Heart right ventricle (tissue), 16 donors: ENCODE results near the gene RANBP10. TPM values are rescaled to one million over a fixed set of nuclear protein-coding genes. Genes with fewer than 3 reads are reported as not detected.
A peak's percentile ranks its signal among the peaks of the same experiment; 100 is the strongest.

Source experiments
- ATAC-seq, 8 donors: fragments of 200-7000 bp; cut with Tn5 transposase; one replicate each; pipeline ENCODE4 v1.9.1; 2020; ENCODE audit warnings: mild to moderate bottlenecking in 8 of 8, moderate library complexity in 8 of 8, moderate number of reproducible peaks in 1 of 8
- DNase-seq, 2 donors: peaks; one replicate each; pipeline ENCODE4 v3.0.0-alpha.2; 2020
- H3K27ac ChIP-seq, 10 donors: fragments of 200-600 bp; sonication (generic) in 2 of 10; one replicate each; pipeline versions ENCODE4 v1.5.0 to v1.8.0; 2020 to 2022; ENCODE audit warnings: mild to moderate bottlenecking in 3 of 10
- H3K27me3 ChIP-seq, 7 donors: fragments of 200-600 bp; one replicate each; pipeline ENCODE4 v1.8.0; 2021 to 2022; ENCODE audit warnings: mild to moderate bottlenecking in 2 of 7
- H3K36me3 ChIP-seq, 9 donors: fragments of 200-600 bp; sonication (generic) in 1 of 9; one replicate each; pipeline versions ENCODE4 v1.5.0 to v1.8.0; 2020 to 2022; ENCODE audit warnings: mild to moderate bottlenecking in 2 of 9
- H3K4me1 ChIP-seq, 9 donors: fragments of 200-600 bp; sonication (generic) in 1 of 9; one replicate each; pipeline versions ENCODE4 v1.5.0 to v1.8.0; 2020 to 2022; ENCODE audit warnings: mild to moderate bottlenecking in 4 of 9
- H3K4me3 ChIP-seq, 10 donors: fragments of 200-600 bp; sonication (generic) in 2 of 10; one replicate each; pipeline versions ENCODE4 v1.5.0 to v1.8.0; 2020 to 2022; ENCODE audit warnings: mild to moderate bottlenecking in 7 of 10, moderate library complexity in 2 of 10
- H3K9me3 ChIP-seq, 11 donors: fragments of 200-600 bp in 10 of 11; sonication (generic) in 2 of 11; one replicate each; pipeline versions ENCODE4 v1.5.0 to v1.8.0; 2013 to 2022; ENCODE audit warnings: mild to moderate bottlenecking in 2 of 11, control low read depth in 1 of 11, moderate library complexity in 1 of 11
- WGBS, 2 donors: extraction: QIAGEN DNeasy Blood & Tissue Kit; methylation state at CpG; one replicate each; pipeline ENCODE4 v1.1.7; 2013; ENCODE audit warnings: inconsistent platforms in 1 of 2; 5-methylcytosine and 5-hydroxymethylcytosine counted together
- intact Hi-C, 10 donors: fragments of 100-400 bp; cut with DNase I; formaldehyde crosslinking; loops; one replicate each; pipeline versions ENCODE4 v1.11.1 to v1.14.2; 2022
- polyA plus RNA-seq, 2 donors: library from polyadenylated mRNA; stranded (reverse); fragments of 200-250 nt; gene quantifications; one replicate each; pipeline ENCODE4 v1.2.3, GENCODE V29; 2013
- total RNA-seq, 10 donors: library from RNA; stranded (reverse); fragmentation: NEBNext Ultra II Directional in 3 of 10; extraction: Animal tissue kit (Norgen Biotek cat#: 25700) in 3 of 10; gene quantifications; one replicate each; pipeline versions ENCODE4 v1.2.1 to v1.2.4, GENCODE V29; 2021 to 2023
- TF ChIP-seq, protein P1 (sequence below), 9 donors: fragments of 200-600 bp; sonication (generic) in 2 of 9; IDR thresholded peaks; one replicate each; pipeline versions ENCODE4 v1.5.0 to v1.8.0; 2021 to 2022; ENCODE audit warnings: antibody characterized with exemption in 9 of 9, mild to moderate bottlenecking in 5 of 9, moderate library complexity in 1 of 9
- donor health status: Arrhythmogenic right ventricular cardiomyopathy.
- donor health status: ischemic (EF 13 %, LVEDD 7.1; RV severe dilation, severe dysfunction).
- donor health status: healthy with polysubstance abuse.
- donor health status: DM: no; HTN: yes; CAD: no.
- donor health status: DM: no; HTN: no; CAD: no.
- donor health status: ischemic (EF 25% LVEDD 6.9; RV normal size, moderate dysfunction).
- donor health status: ischemic (EF 25% LVEDD 5.7; RV mildly dilated, moderate dysfunction).
- donor health status: healthy.
- donor health status: DM: yes; HTN: yes; CAD: no.
- donor health status: Ischemic cardiomyopathy.
- donor health status: ischemic (EF 35%, LVEDD 5.7; RV mildly dilated, moderate dysfunction).
- donor health status: nonischemic (EF 11% LVEDD 7.7; RV severe dilation, severe dysfunction).
- donor health status: DM: yes; HTN: yes; CAD: no.
- donor health status: PGD.
- donor health status: ischemic (EF 29% LVEDD 5.4; RV normal size, mild dysfunction).
- donor health status: nonischemic (EF 23%, LVEDD 6.1; RV moderate dilation, normal function).

Gene RANBP10
- total and polyA plus RNA-seq, 12 donors = 6.4 to 21.6 (median 13.4) TPM

DNA sequence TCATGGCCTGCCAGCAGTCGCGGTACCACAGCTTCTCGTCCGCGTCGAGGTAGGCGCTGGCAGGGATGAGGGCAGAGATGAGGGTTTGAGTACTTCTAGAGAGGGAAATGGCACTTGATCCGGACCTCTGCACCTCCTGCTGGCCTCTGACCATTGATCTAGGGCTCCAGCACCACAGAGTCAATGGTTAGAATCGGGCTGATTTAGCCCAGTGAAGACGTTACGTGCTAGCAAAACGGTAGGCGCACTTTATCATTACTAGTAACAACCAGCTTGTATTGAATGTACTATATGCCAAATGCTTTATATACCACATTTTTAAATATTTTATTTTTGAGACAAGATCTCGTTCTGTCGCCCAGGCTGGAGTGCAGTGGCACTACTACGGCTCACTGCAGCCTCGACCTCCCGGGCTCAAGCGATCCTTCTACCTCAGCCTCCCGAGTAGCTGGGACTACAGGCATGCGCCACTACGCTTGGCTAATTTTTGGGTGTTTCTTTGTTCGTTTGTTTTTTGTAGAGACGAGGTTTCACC is 855 bp upstream of the RANBP10 start:
- DNase-seq (no peak), ATAC-seq (peak in 1 of 8 donors; percentile 1)
- Histone ChIP-seq H3K4me3 (peak overlapping the region; percentile 19 to 100 (median 86)), H3K27me3 (no peaks in the 10 kb centered on the region), H3K27ac (peak overlapping the region in 9 of 10 donors; percentile 51 to 94 (median 87)), H3K9me3 (no peaks in the 10 kb centered on the region), H3K36me3 (peaks cover 0 to 27% (median 4%) of the 10 kb centered on the region in 9 donors), H3K4me1 (peaks cover 8 to 32% (median 18%) of the 10 kb centered on the region in 9 donors)
- intact Hi-C loops = loop anchor here in 8 of 10 donors (5.0 to 10.0 kb wide), 6 partner anchors 35 to 140 kb away; partner anchors contain the start of genes THAP11 (in 2 of the 8), C16orf86 (in 1 of the 8), CENPT (in 1 of the 8) and ENKD1 (in 1 of the 8)
- TF ChIP-seq, protein P1, sequence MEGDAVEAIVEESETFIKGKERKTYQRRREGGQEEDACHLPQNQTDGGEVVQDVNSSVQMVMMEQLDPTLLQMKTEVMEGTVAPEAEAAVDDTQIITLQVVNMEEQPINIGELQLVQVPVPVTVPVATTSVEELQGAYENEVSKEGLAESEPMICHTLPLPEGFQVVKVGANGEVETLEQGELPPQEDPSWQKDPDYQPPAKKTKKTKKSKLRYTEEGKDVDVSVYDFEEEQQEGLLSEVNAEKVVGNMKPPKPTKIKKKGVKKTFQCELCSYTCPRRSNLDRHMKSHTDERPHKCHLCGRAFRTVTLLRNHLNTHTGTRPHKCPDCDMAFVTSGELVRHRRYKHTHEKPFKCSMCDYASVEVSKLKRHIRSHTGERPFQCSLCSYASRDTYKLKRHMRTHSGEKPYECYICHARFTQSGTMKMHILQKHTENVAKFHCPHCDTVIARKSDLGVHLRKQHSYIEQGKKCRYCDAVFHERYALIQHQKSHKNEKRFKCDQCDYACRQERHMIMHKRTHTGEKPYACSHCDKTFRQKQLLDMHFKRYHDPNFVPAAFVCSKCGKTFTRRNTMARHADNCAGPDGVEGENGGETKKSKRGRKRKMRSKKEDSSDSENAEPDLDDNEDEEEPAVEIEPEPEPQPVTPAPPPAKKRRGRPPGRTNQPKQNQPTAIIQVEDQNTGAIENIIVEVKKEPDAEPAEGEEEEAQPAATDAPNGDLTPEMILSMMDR (IDR thresholded peaks at IDR 0.05) = peak in 4 of 9 donors; percentile 31 to 41 (median 34)
- 32 to 33% methylated on average over 24 of the region's 24 CpGs for WGBS, 2 donors

DNA sequence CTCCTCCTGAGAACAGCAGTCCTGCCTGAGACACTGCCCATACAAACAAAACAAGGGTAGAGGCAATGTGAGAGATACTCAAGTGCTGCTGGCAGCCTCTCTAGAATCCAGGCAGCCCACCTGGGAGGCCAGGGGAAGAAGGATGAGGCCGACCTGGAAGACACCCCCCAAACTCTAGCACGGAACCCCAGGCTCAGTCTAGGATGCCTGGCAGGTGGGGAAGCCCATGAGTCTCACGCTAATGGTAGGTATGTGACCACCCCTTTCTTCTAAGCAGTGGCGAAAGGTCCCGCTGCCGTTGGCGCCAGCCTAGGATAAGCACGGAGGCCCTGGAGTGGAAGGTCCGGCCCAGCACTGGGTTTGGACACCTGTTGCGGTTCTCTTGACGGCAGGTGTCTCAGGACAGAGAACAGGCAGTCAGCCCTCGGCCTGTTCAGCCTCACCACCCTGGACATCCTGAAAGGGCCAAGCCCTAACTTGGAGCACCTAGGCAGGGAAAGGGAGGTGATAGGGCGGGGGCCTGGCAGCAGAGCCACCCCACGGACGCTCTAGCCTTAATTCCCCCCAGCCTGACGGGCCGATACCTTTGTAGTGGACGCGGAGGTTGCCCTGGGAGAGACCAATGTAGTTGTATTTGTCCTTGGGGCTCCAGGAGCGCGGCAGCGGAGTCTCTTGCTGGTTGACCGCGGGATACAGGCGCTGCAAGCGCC is 487 bp downstream of the RANBP10 start:
- TF ChIP-seq, protein P1 (IDR thresholded peaks at IDR 0.05) = no peak
- Histone ChIP-seq H3K27me3 (no peaks in the 10 kb centered on the region), H3K4me3 (peak overlapping the region; percentile 54 to 100 (median 91)), H3K36me3 (peaks cover 0 to 40% (median 4%) of the 10 kb centered on the region in 9 donors), H3K27ac (peak overlapping the region in 9 of 10 donors; percentile 77 to 94 (median 87)), H3K4me1 (peaks cover 8 to 46% (median 26%) of the 10 kb centered on the region in 9 donors), H3K9me3 (no peaks in the 10 kb centered on the region)
- intact Hi-C loops = loop anchor here in 8 of 10 donors (1.0 to 10.0 kb wide), 7 partner anchors 36 to 139 kb away; partner anchors contain the start of genes GFOD2 (in 2 of the 8), THAP11 (in 2 of the 8), C16orf86 (in 1 of the 8) and CENPT (in 1 of the 8)
- 1% methylated on average over 26 of the region's 26 CpGs for whole genome bisulfite sequencing, 2 donors
- ATAC-seq (peak; percentile 1 to 32 (median 4)), DNase-seq (no peak)

DNA sequence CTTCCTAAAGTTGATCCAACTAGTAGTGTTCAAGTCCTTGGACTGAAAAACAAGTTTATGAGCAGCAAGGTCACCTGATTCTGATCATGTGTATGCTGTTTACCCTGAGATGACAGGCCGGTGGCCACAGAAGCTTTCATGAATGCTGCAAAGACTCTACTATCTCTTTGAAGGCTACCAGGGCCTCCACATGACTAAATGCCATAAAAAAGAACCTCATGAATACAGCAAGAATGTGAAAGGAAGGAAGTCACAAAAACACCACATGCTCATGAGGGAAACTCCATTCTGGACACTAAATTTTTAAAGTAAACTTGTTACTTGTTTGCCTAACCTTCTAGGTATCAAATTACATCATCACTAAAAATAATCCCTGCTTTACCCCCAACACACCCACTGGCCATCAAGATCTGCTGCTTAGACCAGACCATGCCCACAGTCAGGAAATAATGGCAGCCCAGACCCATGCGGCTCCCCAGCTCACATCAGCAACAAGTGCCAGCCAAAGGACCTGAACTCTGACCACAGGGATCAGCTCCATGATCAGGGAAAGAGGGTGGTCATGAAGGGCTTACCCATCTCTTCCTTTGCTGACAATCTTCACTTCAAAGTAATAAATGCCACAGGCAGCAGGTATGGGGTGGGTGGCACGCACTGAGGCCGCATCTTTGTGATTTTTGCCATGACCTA is 1.4 kb downstream of the RANBP10 start:
- intact Hi-C loops = loop anchor here in 8 of 10 donors (5.0 to 10.0 kb wide), 6 partner anchors 37 to 138 kb away; partner anchors contain the start of genes THAP11 (in 2 of the 8), C16orf86 (in 1 of the 8), CENPT (in 1 of the 8) and ENKD1 (in 1 of the 8)
- TF ChIP-seq, protein P1 (IDR thresholded peaks at IDR 0.05) = no peak
- Histone ChIP-seq H3K27ac (peak overlapping the region in 1 of 10 donors; percentile 91), H3K4me1 (peaks cover 10 to 55% (median 35%) of the 10 kb centered on the region in 9 donors), H3K36me3 (peaks cover 0 to 49% (median 4%) of the 10 kb centered on the region in 9 donors), H3K9me3 (no peaks in the 10 kb centered on the region), H3K4me3 (peak overlapping the region in 9 of 10 donors; percentile 54 to 100 (median 87)), H3K27me3 (no peaks in the 10 kb centered on the region)
- no peak for DNase-seq
- no peak for ATAC-seq
- 89 to 91% methylated on average over 4 of the region's 4 CpGs for WGBS, 2 donors

DNA sequence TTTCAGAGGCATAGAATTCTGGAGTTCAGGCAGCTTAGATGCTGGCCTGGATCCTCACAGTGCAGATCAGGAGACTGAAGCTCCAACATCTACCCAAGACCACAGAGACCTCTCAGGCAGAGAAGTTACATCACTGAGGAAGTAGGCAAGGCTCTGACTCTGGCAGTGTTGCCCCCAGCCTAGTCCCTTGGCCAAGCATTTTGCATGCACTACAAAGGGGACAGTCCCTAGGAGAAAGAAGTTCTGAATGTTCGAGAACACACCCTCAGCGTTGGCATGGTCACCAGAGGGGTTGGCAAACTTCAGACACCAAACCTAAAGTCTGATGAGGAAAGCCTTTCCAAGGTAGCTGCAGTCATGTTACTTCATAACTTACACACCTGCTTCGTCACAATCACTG is 2.5 kb downstream of the RANBP10 start:
- TF ChIP-seq, protein P1 (IDR thresholded peaks at IDR 0.05) = no peak
- no peak overlapping the region for H3K27ac ChIP-seq
- peaks cover 0 to 58% (median 4%) of the 10 kb centered on the region in 9 donors for H3K36me3 ChIP-seq
- H3K4me3 ChIP-seq = no peak overlapping the region
- H3K9me3 ChIP-seq = no peaks in the 10 kb centered on the region
- DNase-seq (no peak), ATAC-seq (no peak)
- WGBS, 2 donors = 90 to 96% methylated on average over 3 of the region's 3 CpGs
- intact Hi-C loops = loop anchor here in 2 of 10 donors (10.0 kb wide), 1 partner anchor 129 kb away; no protein-coding TSS in a partner anchor
- H3K4me1 ChIP-seq = peaks cover 11 to 61% (median 39%) of the 10 kb centered on the region in 9 donors
- no peaks in the 10 kb centered on the region for H3K27me3 ChIP-seq
